Fibroblast of lung (primary cell): ENCODE results near the gene MAP1LC3B. TPM values are rescaled to one million over a fixed set of nuclear protein-coding genes. Genes with fewer than 3 reads are reported as not detected.
A peak's percentile ranks its signal among the peaks of the same experiment; 100 is the strongest.

Experiments
- DNase-seq, 2 donors: peaks; one replicate each; pipeline versions ENCODE4 v3.0.0 to v3.0.0-alpha.2; 2010; ENCODE audit warnings: low read depth in 2 of 2
- H2AFZ ChIP-seq: 2 replicates; pipeline ENCODE4 v1.5.1; 2012; ENCODE audit warnings: low read length, control low read depth, inconsistent platforms
- H3K27ac ChIP-seq: 2 replicates; pipeline ENCODE4 v1.5.1; 2011; ENCODE audit warnings: low read length, control low read depth; ENCODE audit not compliant: insufficient read depth
- H3K27me3 ChIP-seq: 2 replicates; pipeline ENCODE4 v1.5.1; 2011; ENCODE audit warnings: mild to moderate bottlenecking, low read length; ENCODE audit not compliant: control insufficient read depth, insufficient read depth
- H3K36me3 ChIP-seq: 2 replicates; pipeline ENCODE4 v1.5.1; 2011; ENCODE audit warnings: low read length; ENCODE audit not compliant: control insufficient read depth, insufficient read depth
- H3K4me1 ChIP-seq: 2 replicates; pipeline ENCODE4 v1.5.1; 2011; ENCODE audit warnings: low read length; ENCODE audit not compliant: control insufficient read depth, insufficient read depth; ENCODE audit errors: extremely low read depth
- H3K4me2 ChIP-seq: 2 replicates; pipeline ENCODE4 v1.5.1; 2011; ENCODE audit warnings: low read length, control low read depth; ENCODE audit not compliant: insufficient read depth; ENCODE audit errors: extremely low read depth
- H3K4me3 ChIP-seq, 4 experiments: fragments of 200-600 bp in 1 of 4; sonication (generic) in 1 of 4; replicated peaks in 1 of 4; 2 replicates each; pipeline ENCODE4 v1.5.1; 2011 to 2016; ENCODE audit warnings: low read length in 4 of 4, low read depth in 3 of 4, mild to moderate bottlenecking in 3 of 4, control low read depth in 2 of 4, inconsistent platforms in 1 of 4, mixed read lengths in 1 of 4; ENCODE audit not compliant: insufficient read depth in 1 of 4; ENCODE audit errors: control extremely low read depth in 1 of 4
- H3K79me2 ChIP-seq: 2 replicates; pipeline ENCODE4 v1.5.1; 2012; ENCODE audit warnings: mild to moderate bottlenecking, low read length, inconsistent platforms; ENCODE audit not compliant: control insufficient read depth, insufficient read depth
- H3K9ac ChIP-seq: 2 replicates; pipeline ENCODE4 v1.5.1; 2011; ENCODE audit warnings: mild to moderate bottlenecking, low read length, control low read depth; ENCODE audit not compliant: insufficient read depth
- H3K9me3 ChIP-seq: 2 replicates; pipeline ENCODE4 v1.5.1; 2012; ENCODE audit warnings: low read depth, low read length; ENCODE audit not compliant: control insufficient read depth, insufficient read depth
- H4K20me1 ChIP-seq: 2 replicates; pipeline ENCODE4 v1.5.1; 2011; ENCODE audit warnings: low read length; ENCODE audit not compliant: control insufficient read depth, insufficient read depth; ENCODE audit errors: extremely low read depth
- EZH2 ChIP-seq: IDR thresholded peaks from 2 replicates; pipeline ENCODE4 v1.5.1; 2012; ENCODE audit warnings: low read length, control low read depth, mild to moderate bottlenecking; ENCODE audit errors: missing control alignments
- polyA plus RNA-seq, 2 donors: library from polyadenylated mRNA; depleted of rRNA in 1 of 2; stranded (reverse) in 1 of 2; unstranded in 1 of 2; fragments of >200 nt; gene quantifications; 2 replicates each; pipeline ENCODE4 v1.2.1, GENCODE V29; 2011 to 2012; ENCODE audit warnings: missing spikeins in 1 of 2
- total RNA-seq: library from RNA; depleted of rRNA; stranded (reverse); fragments of >200 nt; gene quantifications from 2 replicates; pipeline ENCODE4 v1.2.1, GENCODE V29; 2014
- TF ChIP-seq, protein P1 (sequence below), 2 donors: IDR thresholded peaks in 1 of 2; conservative IDR thresholded peaks in 1 of 2; 1 replicate in 1 of 2; 2 replicates in 1 of 2; pipeline ENCODE4 v1.5.1; 2011 to 2012; ENCODE audit warnings: low read length in 2 of 2, control low read depth in 1 of 2, inconsistent platforms in 1 of 2, low read depth in 1 of 2, mild to moderate bottlenecking in 1 of 2

Gene MAP1LC3B
- total and polyA plus RNA-seq, 2 donors (not counting 1 experiment from before 2014, with no cell fraction given), result 41.1 to 67.6 TPM

- Histone ChIP-seq H3K36me3 (peaks cover 37% of the 10 kb centered on the region), H3K27ac (no peak overlapping the region), H3K79me2 (no peaks in the 10 kb centered on the region), H4K20me1 (no peaks in the 10 kb centered on the region), H3K4me1 (no peaks in the 10 kb centered on the region), H3K9me3 (no peaks in the 10 kb centered on the region), H3K27me3 (no peaks in the 10 kb centered on the region), H3K4me3 (no peak overlapping the region), H3K4me2 (no peak overlapping the region), H2AFZ (no peak overlapping the region), H3K9ac (no peak overlapping the region)
- DNase-seq, result no peak
- no peak for TF ChIP-seq EZH2
- TF ChIP-seq, protein P1, sequence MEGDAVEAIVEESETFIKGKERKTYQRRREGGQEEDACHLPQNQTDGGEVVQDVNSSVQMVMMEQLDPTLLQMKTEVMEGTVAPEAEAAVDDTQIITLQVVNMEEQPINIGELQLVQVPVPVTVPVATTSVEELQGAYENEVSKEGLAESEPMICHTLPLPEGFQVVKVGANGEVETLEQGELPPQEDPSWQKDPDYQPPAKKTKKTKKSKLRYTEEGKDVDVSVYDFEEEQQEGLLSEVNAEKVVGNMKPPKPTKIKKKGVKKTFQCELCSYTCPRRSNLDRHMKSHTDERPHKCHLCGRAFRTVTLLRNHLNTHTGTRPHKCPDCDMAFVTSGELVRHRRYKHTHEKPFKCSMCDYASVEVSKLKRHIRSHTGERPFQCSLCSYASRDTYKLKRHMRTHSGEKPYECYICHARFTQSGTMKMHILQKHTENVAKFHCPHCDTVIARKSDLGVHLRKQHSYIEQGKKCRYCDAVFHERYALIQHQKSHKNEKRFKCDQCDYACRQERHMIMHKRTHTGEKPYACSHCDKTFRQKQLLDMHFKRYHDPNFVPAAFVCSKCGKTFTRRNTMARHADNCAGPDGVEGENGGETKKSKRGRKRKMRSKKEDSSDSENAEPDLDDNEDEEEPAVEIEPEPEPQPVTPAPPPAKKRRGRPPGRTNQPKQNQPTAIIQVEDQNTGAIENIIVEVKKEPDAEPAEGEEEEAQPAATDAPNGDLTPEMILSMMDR (conservative IDR thresholded peaks at IDR 0.05 in 1 of 2, IDR thresholded peaks at IDR 0.05 in 1 of 2; ENCODE audit: low read depth in 1 of 2, low read length in 2 of 2), result no peak
Observed at GRCh38 chr16:87414251-87414680, 22.1 kb downstream of the MAP1LC3B start.

DNA sequence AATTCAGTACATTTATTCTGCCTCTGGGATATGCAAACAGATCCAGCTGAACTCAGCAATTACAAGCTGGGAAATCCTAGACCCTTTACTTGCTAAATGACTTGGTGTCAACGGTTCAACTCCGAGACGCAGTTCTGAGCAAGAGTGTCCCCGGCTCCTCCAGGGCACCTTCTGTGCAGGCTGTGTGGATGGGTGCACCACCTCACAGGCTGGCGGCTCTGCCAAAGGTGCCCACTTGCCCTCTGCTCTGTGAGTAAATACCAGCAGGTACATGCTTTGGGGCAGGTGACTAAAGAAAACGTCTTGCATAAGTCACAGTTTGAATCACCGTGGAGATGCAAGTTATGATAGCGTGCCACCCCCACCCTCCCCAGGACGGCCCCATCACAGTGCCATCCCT lies 23.3 kb downstream of the MAP1LC3B start:
- DNase-seq, result no peak
- H3K79me2 ChIP-seq, result no peaks in the 10 kb centered on the region
- no peaks in the 10 kb centered on the region for H3K27me3 ChIP-seq
- H3K36me3 ChIP-seq, result peaks cover 37% of the 10 kb centered on the region
- H3K4me1 ChIP-seq, result no peaks in the 10 kb centered on the region
- H3K4me2 ChIP-seq, result no peak overlapping the region
- TF ChIP-seq EZH2, result no peak
- TF ChIP-seq, protein P1 (conservative IDR thresholded peaks at IDR 0.05 in 1 of 2, IDR thresholded peaks at IDR 0.05 in 1 of 2; ENCODE audit: low read depth in 1 of 2, low read length in 2 of 2), result no peak
- no peak overlapping the region for H3K9ac ChIP-seq
- no peak overlapping the region for H3K27ac ChIP-seq
- H2AFZ ChIP-seq, result no peak overlapping the region
- H3K4me3 ChIP-seq, result no peak overlapping the region
- H3K9me3 ChIP-seq, result no peaks in the 10 kb centered on the region
- no peaks in the 10 kb centered on the region for H4K20me1 ChIP-seq

DNA sequence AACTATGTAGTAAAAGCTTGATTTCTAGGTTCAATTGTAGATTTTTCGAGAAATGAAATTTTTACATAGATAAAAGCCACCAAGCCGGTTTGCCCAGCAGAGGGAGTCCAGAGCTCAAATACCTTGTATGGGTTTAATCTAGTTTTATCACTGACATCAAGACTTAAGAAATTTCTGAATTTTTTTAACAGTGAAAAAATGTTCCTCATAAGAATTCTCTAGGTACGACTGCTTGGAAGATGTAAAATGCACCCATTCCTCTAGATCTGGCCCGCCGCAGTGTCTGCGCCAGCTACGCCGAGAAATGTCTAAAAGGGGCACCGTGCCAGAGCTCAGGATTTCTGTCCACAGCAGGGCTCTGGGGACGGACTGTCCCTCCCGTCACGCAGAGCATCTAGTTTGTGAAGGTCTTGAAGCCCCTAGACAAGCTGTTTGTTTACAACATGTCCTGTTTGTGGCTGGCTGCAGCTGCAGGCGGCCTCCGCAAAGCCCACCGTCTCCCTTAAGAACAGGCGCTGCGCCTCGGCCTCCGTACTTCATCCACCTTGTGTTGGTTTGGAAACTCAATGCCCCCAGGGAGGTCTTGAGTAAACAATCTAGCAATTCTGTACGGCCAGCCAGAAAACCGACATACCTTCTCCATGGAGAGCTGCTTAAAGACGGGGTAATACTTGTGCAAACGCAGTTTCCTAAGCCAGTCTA lies 24.8 kb downstream of the MAP1LC3B start:
- H3K4me1 ChIP-seq, result no peaks in the 10 kb centered on the region
- TF ChIP-seq, protein P1 (conservative IDR thresholded peaks at IDR 0.05 in 1 of 2, IDR thresholded peaks at IDR 0.05 in 1 of 2; ENCODE audit: low read depth in 1 of 2, low read length in 2 of 2), result peak; percentile 57 to 82
- TF ChIP-seq EZH2, result no peak
- no peak overlapping the region for H2AFZ ChIP-seq
- H3K9ac ChIP-seq, result no peak overlapping the region
- H3K36me3 ChIP-seq, result peaks cover 30% of the 10 kb centered on the region
- H4K20me1 ChIP-seq, result no peaks in the 10 kb centered on the region
- peak; percentile 46 to 84 for DNase-seq
- H3K4me3 ChIP-seq, result no peak overlapping the region
- no peak overlapping the region for H3K27ac ChIP-seq
- no peak overlapping the region for H3K4me2 ChIP-seq
- no peaks in the 10 kb centered on the region for H3K9me3 ChIP-seq
- no peaks in the 10 kb centered on the region for H3K27me3 ChIP-seq
- no peaks in the 10 kb centered on the region for H3K79me2 ChIP-seq
